Lower lobe of right lung (tissue), 2 donors: ENCODE results near the gene KRTAP10-8. TPM values are rescaled to one million over a fixed set of nuclear protein-coding genes. Genes with fewer than 3 reads are reported as not detected.
"Not testable (repeated sequence)": the region's sequence is repeated elsewhere in the genome, so short reads cannot be mapped to it uniquely, and the experiment has no call there.

Experiments used
- ATAC-seq, 2 donors: fragments of 200-7000 bp; cut with Tn5 transposase; one replicate each; pipeline ENCODE4 v1.9.1; 2020 to 2022; ENCODE audit warnings: mild to moderate bottlenecking in 2 of 2, moderate library complexity in 2 of 2
- DNase-seq: peaks from one replicate; pipeline ENCODE4 v3.0.0-alpha.2; 2020
- H3K27ac ChIP-seq: fragments of 200-600 bp; one replicate; pipeline ENCODE4 v1.8.0; 2022
- H3K27me3 ChIP-seq: fragments of 200-600 bp; one replicate; pipeline ENCODE4 v1.8.0; 2022; ENCODE audit warnings: low read depth
- H3K36me3 ChIP-seq: fragments of 200-600 bp; one replicate; pipeline ENCODE4 v1.8.0; 2022; ENCODE audit warnings: mild to moderate bottlenecking
- H3K4me1 ChIP-seq: fragments of 200-600 bp; one replicate; pipeline ENCODE4 v1.8.0; 2022
- H3K4me3 ChIP-seq: fragments of 200-600 bp; one replicate; pipeline ENCODE4 v1.8.0; 2022; ENCODE audit warnings: mild to moderate bottlenecking
- H3K9me3 ChIP-seq: fragments of 200-600 bp; one replicate; pipeline ENCODE4 v1.8.0; 2022
- CTCF ChIP-seq: fragments of 200-600 bp; IDR thresholded peaks from one replicate; pipeline ENCODE4 v1.8.0; 2022; ENCODE audit warnings: antibody characterized with exemption, mild to moderate bottlenecking
- intact Hi-C: fragments of 100-400 bp; cut with DNase I; formaldehyde crosslinking; loops from one replicate; pipeline ENCODE4 v1.11.0; 2022
- total RNA-seq: library from RNA; stranded (reverse); fragmentation: NEBNext Ultra II Directional; extraction: Animal tissue kit (Norgen Biotek cat#: 25700); gene quantifications from one replicate; pipeline ENCODE4 v1.2.1, GENCODE V29; 2021
- donor health status: DM: no; HTN: yes; CAD: no; lungs with severe emphysema.

The KRTAP10-8 gene
- total RNA-seq, 1 donor from 2014 or later, result not detected

GRCh38 chr21:44626262-44626661 is 14.4 kb downstream of the KRTAP10-8 start:
- H3K27me3 ChIP-seq, result peaks cover 20% of the 10 kb centered on the region
- no peaks in the 10 kb centered on the region for H3K4me1 ChIP-seq
- DNase-seq (no peak), ATAC-seq (peak in 1 of 2 donors; percentile 43)
- H3K27ac ChIP-seq, result no peak overlapping the region
- H3K36me3 ChIP-seq, result no peaks in the 10 kb centered on the region
- peaks cover 11% of the 10 kb centered on the region for H3K9me3 ChIP-seq
- intact Hi-C loops, result no loop called here
- no peak overlapping the region for H3K4me3 ChIP-seq
- TF ChIP-seq CTCF, result no peak

GRCh38 chr21:44626673-44627143 is 14.8 kb downstream of the KRTAP10-8 start, which contains the start of gene KRTAP10-9:
Gene KRTAP10-9 (plus strand): TSS chr21:44627093. CDS start chr21:44627172, 79 bp downstream.
- Histone ChIP-seq H3K36me3 (no peaks in the 10 kb centered on the region), H3K4me1 (no peaks in the 10 kb centered on the region), H3K27ac (no peak within 1 kb of the TSS), H3K4me3 (no peak within 1 kb of the TSS), H3K9me3 (peaks cover 16% of the 10 kb centered on the region), H3K27me3 (peaks cover 20% of the 10 kb centered on the region)
- ATAC-seq, result no peak
- TF ChIP-seq CTCF, result no peak
- intact Hi-C loops, result no loop called here
- no peak for DNase-seq

- H3K9me3 ChIP-seq, result peaks cover 22% of the 10 kb centered on the region
- H3K4me1 ChIP-seq, intact Hi-C loops, H3K36me3 ChIP-seq, H3K4me3 ChIP-seq, ATAC-seq, H3K27ac ChIP-seq, DNase-seq: not testable (repeated sequence)
- H3K27me3 ChIP-seq, result peaks cover 20% of the 10 kb centered on the region
Measured at GRCh38 chr21:44627181-44627822, 15.4 kb downstream of the KRTAP10-8 start.

GRCh38 chr21:44627831-44628233 is 16.0 kb downstream of the KRTAP10-8 start:
- H3K27me3 ChIP-seq, result peaks cover 20% of the 10 kb centered on the region
- H3K27ac ChIP-seq, H3K4me3 ChIP-seq, ATAC-seq, H3K36me3 ChIP-seq, intact Hi-C loops, H3K4me1 ChIP-seq, DNase-seq: not testable (repeated sequence)
- H3K9me3 ChIP-seq, result peaks cover 24% of the 10 kb centered on the region

- DNase-seq, result no peak
- peaks cover 14% of the 10 kb centered on the region for H3K9me3 ChIP-seq
- H3K36me3 ChIP-seq, result no peaks in the 10 kb centered on the region
- peaks cover 20% of the 10 kb centered on the region for H3K27me3 ChIP-seq
- no peaks in the 10 kb centered on the region for H3K4me1 ChIP-seq
- H3K4me3 ChIP-seq, result no peak overlapping the region
- intact Hi-C loops, result no loop called here
- peak in 1 of 2 donors; percentile 18 for ATAC-seq
- no peak for TF ChIP-seq CTCF
- no peak overlapping the region for H3K27ac ChIP-seq
Measured at GRCh38 chr21:44628707-44629391, 17.0 kb downstream of the KRTAP10-8 start.

GRCh38 chr21:44630440-44630839 is 18.6 kb downstream of the KRTAP10-8 start:
- Histone ChIP-seq H3K36me3 (no peaks in the 10 kb centered on the region), H3K4me1 (no peaks in the 10 kb centered on the region), H3K9me3 (peaks cover 14% of the 10 kb centered on the region), H3K4me3 (no peak overlapping the region), H3K27me3 (peaks cover 20% of the 10 kb centered on the region), H3K27ac (no peak overlapping the region)
- intact Hi-C loops, result no loop called here
- DNase-seq (no peak), ATAC-seq (no peak)
- no peak for TF ChIP-seq CTCF
